ENCODE results near the gene LRRC28.

LRRC28 gene

DNA sequence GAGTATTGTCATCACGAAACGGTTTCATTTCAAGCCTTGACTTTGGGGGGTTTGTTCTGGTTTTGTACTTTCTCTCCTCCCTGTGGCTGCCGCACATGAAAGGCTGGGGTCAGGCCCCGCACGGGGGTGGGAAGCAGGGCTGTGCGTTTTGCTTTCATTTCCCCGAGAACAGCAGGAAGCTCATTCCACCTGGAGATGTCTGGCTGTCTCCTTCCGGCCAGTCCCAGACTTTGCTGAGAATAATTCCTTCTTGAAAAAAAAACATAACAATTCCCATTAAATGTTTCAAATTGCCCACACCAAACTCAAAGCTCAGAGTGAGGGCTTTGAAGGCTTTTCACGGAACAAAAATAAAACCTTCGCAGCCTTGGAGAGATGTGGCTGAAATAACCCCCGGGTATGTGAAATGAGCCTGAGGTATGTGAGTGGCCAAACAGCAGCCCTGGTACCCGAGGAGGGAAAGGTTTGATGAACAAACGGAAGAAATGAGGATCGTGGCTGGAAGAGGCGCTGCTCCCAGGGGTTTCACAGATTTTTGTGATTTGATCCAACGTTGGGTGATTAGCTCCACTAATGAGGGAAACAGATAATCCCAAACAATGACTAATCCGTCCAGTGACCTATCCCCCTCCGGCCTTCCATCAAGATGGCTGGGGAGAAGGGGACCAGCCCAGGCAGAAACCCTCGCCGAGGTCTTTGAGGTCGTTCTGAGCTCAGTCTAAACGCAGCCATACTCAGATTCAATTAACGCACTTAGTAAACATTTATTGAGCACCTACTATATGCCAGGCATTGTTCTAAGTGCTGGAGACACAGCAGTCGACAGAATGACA, 187.6 kb downstream of the LRRC28 start:
- H3K4me3 ChIP-seq (replicated peaks; ENCODE audit: low read depth, low read length), result no peak overlapping the region
- DNase-seq (ENCODE audit: extremely low read depth, low read depth), result no peak
- TF ChIP-seq, protein P1, sequence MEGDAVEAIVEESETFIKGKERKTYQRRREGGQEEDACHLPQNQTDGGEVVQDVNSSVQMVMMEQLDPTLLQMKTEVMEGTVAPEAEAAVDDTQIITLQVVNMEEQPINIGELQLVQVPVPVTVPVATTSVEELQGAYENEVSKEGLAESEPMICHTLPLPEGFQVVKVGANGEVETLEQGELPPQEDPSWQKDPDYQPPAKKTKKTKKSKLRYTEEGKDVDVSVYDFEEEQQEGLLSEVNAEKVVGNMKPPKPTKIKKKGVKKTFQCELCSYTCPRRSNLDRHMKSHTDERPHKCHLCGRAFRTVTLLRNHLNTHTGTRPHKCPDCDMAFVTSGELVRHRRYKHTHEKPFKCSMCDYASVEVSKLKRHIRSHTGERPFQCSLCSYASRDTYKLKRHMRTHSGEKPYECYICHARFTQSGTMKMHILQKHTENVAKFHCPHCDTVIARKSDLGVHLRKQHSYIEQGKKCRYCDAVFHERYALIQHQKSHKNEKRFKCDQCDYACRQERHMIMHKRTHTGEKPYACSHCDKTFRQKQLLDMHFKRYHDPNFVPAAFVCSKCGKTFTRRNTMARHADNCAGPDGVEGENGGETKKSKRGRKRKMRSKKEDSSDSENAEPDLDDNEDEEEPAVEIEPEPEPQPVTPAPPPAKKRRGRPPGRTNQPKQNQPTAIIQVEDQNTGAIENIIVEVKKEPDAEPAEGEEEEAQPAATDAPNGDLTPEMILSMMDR (IDR thresholded peaks at IDR 0.05; ENCODE audit: low read depth, low read length, missing control alignments), result no peak

DNA sequence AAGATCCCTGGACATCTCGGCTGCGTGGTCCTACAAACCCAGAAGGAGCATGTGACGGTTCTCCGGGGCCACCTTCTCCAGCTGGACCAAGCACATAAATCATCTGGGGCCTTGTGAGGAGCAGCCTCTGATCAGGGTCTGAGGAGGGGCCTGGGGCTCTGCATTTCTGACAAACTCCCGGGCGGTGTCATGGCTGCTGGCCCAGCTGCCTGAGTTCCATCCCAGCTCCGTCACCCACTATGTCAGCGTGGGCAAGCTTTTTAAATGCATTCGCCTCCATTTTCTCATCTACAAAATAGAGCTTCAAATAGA, 188.2 kb downstream of the LRRC28 start:
- no peak overlapping the region for H3K4me3 ChIP-seq (replicated peaks; ENCODE audit: low read depth, low read length)
- TF ChIP-seq, protein P1 (IDR thresholded peaks at IDR 0.05; ENCODE audit: low read depth, low read length, missing control alignments), result no peak
- DNase-seq (ENCODE audit: extremely low read depth, low read depth), result no peak

DNA sequence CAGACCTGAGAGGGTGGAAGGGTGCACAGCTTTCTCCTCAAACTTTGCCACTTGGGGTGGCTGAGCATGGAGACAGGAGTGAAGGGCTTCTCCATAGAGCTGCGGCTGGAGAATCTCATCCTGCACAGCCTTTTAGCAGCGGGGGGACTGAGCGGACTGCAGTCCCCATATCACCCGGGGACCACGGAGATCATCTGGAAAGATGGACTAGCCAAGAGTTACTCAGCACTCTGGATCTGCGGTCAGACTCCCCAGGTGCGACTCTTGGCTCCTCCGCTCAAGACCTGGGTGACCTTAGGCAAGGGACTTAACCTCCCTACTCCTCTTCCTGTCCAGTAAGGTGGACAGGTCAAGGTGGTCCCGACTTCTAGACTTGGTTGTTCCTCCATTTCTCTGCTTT, 188.7 kb downstream of the LRRC28 start:
- H3K4me3 ChIP-seq (replicated peaks; ENCODE audit: low read depth, low read length), result no peak overlapping the region
- DNase-seq (ENCODE audit: extremely low read depth, low read depth), result no peak
- TF ChIP-seq, protein P1 (IDR thresholded peaks at IDR 0.05; ENCODE audit: low read depth, low read length, missing control alignments), result no peak

Data from HFF-Myc (cell line).